NCI-H1436 treated with DMSO at 0.1 percent for 48 hours (cell line): ENCODE measurements around the gene VPS54.

Experiments
- DNase-seq: peaks from one replicate; lab custom pipeline; 2025; lab: John Stamatoyannopoulos, UW

VPS54 gene, protein sequence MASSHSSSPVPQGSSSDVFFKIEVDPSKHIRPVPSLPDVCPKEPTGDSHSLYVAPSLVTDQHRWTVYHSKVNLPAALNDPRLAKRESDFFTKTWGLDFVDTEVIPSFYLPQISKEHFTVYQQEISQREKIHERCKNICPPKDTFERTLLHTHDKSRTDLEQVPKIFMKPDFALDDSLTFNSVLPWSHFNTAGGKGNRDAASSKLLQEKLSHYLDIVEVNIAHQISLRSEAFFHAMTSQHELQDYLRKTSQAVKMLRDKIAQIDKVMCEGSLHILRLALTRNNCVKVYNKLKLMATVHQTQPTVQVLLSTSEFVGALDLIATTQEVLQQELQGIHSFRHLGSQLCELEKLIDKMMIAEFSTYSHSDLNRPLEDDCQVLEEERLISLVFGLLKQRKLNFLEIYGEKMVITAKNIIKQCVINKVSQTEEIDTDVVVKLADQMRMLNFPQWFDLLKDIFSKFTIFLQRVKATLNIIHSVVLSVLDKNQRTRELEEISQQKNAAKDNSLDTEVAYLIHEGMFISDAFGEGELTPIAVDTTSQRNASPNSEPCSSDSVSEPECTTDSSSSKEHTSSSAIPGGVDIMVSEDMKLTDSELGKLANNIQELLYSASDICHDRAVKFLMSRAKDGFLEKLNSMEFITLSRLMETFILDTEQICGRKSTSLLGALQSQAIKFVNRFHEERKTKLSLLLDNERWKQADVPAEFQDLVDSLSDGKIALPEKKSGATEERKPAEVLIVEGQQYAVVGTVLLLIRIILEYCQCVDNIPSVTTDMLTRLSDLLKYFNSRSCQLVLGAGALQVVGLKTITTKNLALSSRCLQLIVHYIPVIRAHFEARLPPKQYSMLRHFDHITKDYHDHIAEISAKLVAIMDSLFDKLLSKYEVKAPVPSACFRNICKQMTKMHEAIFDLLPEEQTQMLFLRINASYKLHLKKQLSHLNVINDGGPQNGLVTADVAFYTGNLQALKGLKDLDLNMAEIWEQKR

DNA sequence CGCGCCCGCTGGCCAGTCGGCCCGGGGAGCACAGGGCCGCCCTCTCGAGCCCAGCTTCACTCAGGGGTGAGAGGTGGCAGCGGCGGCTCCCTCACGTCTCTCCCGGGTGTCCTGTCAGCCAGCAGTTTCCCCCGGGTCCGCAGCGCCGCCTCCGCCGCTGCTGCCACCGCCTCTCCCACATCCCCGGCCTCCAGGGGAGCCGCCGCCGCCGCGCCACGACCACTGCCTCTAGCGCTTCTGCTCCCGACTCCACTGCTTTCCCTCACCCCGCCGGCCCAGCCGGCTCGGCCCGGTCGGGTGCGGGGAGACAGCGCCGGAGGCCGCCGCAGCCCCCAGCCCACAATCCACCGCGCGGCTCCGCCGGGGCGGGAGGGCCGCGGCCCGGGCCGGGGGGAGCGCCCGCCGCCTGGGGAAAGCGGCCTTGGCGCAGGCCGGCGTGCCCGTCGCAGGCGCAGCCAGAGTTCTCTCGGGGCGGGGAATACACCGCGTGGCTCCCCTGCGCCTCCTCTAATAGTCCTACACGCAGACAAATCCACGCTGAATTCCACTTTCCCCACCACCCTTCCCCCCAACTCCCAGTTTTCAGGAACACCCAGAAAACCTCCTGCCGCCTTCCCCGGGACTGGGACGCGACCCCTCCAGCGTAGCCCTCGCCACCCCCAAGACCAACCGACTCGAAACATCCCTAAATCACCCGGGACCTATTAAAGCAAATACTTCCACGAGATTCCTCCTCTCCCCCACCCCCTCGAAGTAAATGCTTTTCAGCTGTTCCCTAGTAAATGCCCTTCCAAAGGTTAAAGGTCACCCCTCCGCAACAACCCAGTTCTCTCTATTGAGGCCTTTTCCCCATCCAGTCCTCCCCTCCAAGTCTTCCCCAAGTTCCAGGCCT, at the start of gene VPS54:
VPS54 (minus strand) TSS at position 346 of the 892 bp plus-strand sequence. CDS start 35,429 bp downstream, outside the sequence.
- DNase-seq = no peak

DNA sequence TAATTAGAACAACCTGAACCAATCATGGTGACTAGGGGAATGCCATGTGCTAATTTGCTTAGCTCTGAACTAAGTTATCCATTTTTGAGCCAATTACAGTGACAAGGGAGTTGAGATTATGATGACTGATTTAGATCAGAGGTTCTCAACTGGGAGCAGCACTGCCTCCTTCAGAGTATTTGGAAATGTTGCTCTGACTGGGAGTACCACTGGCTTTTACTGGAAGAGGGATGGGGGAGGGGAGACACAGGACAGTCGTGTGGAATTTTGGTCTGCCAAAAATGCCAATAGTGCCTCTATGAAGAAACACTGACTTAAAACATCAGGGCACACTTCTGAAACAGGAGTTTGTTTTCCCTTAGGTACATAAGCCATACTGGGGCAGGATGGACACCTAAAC, 48.1 kb upstream of the VPS54 start:
- DNase-seq = no peak

DNA sequence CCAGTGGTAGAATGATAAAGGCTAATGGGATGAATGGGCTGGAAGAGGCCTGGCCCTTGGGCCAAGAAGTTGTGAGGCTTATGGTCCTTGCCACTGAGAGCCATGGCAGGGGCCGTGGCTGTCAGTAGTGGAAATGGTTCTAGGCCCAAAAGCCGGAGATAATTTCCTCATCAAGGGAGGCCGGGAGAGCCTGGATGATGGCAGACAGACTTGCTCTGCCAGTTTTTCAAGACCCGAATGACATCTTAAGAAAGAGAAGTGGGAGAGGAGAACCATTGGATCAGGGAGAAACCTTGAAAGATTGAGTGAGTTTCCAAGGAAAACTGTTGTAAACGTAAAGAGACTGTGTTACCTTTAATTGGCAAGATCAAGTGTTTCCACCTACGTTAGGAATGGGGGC, 46.3 kb upstream of the VPS54 start:
- DNase-seq = no peak

DNA sequence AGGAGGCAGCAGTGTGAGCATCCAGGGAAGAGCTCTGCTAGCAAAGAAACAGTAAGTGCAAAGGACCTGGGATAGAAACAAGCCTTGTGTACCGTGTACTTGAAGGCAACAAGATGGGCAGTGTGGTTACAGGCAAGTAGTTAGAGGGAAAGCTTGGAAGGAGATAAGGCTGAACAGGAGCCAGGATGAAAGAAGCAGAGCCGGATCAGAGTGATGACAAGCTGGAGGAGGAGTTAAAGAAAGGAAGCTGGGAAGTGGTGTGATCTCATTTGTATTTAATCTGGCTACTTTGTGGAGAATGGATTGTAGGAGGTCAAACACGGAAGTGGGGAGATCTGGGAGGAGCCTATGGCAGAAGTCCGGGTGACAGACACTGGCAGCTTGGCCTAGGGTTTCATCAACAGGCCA, 44.7 kb upstream of the VPS54 start:
- no peak for DNase-seq

DNA sequence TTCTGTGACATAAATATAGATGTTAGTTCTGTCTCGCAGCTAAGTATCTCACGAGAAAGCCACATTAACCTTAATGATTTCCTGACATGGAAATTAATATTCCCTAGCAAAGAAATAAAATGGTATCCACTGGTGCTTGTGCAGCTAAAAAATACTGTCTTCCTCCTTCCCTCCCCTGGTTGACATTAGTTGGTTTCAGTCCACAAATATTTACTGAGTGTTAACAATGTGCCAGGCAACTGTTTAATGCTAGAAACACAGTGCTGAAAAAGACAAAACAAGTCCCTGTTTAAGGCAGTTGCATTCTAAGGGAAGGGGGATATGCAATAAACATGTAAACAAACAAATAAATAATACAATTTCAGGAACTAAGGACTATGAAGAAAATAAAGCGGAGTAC, 44.2 kb upstream of the VPS54 start:
- no peak for DNase-seq

DNA sequence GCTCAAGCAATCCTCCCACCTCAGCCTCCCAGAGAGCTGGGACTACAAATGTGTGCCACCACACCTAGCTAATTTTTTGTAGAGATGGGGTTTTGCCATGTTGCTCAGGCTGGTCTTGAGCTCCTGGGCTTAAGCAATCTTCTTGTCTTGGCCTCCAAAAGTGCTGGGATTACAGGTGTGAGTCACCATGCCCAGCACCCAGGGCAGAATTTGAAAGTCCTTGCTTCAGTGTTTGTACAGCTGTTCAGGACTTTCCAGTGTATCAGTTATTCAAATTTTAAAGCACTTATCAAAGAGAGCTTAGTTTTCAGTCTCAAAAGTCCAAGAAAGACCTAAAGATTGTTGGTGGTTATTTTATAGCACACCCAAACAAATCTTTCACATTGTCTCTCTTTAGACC, 43.6 kb upstream of the VPS54 start:
- no peak for DNase-seq

DNA sequence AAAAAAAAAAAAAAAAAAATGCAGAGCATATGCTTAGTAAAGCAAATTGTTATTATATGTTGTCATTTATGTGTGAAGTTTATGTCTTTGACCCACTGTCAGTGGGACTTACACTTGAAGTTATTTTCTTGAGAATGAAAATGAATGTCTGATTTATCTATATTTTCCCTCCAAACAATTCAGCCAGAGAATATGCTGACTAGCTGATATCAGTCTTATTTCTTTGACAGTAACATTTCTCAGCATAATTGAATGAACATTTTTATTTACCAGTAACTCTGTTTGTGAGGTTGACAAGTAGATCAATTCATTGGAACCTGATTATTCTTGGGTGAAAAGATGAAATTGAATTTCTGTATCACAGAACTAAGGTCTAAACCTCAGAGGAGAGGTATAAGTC, 40.0 kb upstream of the VPS54 start:
- no peak for DNase-seq

DNA sequence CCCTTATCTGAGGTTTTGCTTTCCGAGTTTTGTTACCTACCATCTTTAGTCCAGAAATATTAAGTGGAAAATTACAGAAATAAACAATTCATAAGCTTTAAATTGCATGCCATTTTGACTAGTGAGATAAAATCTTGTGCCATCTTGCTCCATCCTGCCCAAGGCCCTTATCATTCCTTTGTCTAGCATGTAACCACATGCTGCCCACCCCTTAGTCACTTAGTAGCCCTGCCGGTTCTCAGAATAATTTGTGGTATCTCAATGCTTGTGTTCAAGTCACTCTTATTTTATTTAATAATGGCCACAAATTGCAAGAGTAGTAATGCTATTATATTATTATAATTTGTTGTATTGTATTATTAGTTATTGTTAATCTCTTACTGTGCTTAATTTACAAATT, 36.8 kb upstream of the VPS54 start:
- DNase-seq = no peak

DNA sequence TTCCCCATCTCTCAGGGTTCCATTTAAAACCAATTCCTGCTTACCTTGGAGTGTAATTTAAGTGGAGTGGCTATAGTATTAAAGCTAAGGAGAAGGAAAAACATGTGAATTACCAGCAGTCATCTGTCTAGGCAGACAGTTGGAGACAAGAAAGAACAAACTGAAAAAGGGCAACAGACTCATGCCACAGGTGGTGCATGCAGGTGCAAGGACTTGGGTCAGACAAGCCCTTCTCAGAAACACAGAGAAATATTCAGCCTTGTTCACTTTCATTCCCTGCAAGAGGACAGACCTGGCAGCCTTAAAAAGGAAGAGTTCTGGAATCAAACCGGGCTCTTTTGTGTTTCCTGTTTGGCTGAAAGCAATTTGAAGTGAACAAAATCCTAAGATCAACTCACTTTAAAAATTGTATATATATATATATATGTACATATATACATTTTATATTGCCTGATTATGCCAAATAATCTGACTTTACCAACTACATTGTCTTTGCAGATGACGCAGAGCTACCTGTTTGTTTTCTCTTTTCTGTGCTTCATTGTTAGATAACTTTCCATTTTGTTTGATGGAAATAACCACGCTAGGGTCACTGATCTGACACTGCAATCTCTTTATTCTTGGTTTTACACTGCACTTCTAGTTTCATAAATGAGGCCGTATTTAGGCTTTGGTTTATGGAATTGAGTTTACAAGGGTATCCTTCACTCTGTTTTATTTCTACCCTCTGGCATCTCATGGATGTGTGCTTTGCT, 35.1 kb upstream of the VPS54 start:
- no peak for DNase-seq

DNA sequence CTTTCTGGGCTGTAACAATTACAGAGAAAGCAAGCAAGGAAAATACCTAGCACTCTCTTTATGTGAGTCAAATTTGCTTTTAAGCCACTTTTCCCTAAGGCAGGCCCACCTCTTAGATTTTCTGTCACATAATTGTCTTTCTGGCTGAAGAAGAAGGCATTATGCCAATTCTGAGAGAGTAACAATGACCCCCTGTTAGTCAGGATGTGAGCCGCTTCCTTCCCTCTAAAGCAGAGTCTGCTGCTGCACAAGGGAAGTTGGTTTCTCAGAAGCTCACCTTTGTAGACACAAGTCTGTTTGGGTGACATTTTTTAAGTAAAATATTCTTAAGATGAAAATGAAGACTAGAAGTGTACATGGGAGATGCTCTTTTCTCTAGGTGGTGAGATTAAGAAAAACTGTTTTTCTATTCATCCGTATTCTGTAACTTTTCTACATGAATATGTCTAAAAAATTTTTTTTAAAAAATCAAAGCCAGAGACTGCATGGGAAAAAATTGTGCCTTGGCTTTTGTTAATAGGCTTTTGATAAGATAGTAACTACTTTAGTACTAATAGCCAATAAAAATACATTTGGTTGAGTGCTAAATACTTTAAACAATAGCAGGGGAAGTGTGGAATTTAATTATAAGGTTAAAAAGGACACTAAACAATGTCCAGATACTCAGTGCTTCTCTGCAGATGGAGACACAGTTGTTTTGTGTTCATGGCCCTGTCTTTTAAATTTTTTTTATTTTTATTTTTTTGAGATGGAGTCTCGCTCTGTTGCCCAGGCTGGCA, 33.4 kb upstream of the VPS54 start:
- no peak for DNase-seq

DNA sequence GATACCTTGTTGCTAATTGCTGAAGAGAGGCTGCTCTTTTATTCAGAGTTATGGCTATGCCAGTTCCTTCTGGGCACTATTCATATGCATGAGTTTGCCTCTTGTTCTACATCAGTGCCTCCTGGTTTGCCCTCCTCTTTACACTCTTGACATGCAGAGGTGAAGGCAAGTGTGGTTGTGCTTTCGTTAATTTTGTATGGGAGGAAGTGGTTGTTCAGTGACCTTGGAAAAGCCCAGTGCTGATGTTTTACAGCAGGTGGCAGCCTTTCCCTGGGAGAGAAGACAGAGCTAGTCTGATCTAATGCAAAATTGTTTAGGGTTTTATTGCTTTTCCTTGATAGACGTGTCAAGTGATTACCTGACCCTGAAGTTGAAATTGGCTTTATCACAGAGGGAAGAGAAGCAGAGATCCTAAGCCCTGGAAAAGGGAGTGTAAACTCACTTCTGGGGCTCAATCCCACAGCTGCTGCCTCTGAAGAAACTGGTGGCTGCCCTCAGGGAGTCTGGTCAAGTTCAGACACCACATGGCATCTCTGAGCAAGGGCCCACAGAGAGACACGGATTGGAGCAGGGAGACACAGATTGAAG, 30.5 kb upstream of the VPS54 start:
- DNase-seq = peak; percentile 16

DNA sequence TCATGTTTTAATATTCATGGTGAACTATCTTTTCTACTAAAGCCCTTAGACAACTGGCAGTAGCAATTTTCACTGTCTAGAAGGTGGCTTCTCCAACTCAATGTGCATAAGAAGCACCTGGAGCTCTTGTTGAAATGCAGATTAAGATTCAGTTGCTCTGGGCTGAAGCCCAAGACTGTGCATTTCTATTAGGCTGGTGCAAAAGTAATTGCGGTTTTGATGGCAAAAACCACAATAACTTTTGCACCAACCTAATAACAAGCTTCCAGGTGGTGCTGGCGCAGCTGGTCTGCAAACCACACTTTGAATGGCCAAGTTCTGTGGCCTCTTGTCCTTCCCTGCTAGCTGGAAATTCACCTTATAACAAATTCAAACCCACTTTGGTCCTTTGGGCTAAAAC, 26.7 kb upstream of the VPS54 start:
- DNase-seq = no peak

DNA sequence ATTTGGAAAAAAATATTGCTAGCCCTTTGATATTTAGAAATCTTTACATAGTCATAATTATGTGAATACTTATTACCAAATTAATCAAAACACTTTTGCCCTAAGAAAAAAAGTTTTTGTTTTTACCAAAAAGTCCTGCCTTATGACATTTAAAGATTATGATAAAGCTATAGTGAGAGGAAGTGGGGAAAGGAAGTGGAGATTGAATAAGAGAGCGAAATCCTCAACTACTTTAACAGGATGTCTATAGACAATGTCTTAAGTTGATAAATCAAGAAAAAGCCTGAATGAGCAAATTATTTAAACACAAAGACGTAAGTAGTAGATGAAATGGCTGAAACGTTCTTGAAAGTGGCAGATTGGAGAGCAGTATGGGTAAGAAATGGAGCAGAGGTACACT, 20.9 kb upstream of the VPS54 start:
- DNase-seq = no peak

DNA sequence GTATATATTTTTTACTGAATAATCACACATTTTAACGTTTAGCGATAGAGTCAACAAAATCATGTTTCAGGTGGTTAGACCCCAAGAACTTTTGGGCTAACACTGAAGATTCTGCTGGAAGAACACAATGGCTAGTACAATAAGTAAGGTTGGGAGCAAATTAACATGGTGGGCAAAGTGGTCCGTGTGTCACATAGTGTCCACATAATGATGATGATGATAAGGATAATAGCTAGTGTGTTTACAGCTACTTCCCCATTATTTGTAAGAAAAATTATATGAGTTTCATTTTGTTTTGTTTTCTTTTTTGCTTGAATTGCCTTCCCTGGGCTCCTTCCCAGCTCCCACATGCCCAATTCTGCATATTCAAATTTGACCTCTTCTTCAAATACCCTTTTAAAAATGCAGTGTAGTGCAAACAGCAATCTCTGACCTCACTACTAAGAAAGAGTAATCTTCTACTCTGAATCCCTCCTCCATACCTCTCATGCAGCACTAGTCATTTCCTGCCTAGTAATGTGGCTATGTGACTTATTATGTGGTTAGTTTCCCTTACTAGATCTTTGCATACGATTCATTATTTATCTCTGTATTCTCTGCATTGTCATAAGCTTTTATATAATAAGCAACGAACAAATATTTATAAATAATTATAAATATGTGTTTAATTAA, 16.9 kb upstream of the VPS54 start:
- DNase-seq = peak; percentile 26

DNA sequence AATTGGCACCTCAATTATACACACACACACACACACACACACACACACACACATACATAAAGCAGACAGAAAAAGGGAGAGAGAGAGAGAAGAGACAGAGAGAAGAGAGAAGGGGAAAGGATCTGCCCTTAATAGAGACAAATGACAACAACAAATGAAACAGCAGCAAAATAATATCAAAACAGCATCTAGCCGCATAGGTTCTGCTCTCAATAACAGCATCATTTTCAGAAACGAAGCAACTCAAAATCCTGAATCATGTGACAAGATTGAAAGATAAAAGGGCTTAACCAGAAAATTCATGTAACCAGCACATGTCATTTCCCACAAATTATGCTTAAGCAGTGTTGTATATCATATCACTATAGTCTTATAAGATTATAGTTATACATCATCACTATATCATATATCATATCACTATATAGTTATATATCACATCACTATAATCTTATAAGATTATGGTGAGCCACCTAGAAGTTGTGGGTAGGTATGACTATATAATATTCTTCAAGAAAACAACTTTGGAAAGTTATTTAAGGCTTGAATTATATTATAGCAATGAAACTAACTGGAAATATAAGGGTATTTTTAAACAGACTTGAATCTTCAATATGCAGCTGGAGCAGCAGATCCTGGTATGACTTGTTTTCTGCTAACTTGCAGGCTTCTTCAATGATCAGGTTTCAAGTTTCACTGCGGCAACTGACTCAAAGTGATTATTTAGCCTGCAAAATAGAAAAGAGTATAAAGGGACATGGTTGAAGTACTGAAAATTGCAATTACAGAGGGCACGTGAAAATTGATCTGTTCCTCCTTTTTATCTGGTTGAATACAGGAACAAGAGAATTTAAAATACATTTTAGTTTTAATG, 16.1 kb upstream of the VPS54 start:
- peak; percentile 48 for DNase-seq

DNA sequence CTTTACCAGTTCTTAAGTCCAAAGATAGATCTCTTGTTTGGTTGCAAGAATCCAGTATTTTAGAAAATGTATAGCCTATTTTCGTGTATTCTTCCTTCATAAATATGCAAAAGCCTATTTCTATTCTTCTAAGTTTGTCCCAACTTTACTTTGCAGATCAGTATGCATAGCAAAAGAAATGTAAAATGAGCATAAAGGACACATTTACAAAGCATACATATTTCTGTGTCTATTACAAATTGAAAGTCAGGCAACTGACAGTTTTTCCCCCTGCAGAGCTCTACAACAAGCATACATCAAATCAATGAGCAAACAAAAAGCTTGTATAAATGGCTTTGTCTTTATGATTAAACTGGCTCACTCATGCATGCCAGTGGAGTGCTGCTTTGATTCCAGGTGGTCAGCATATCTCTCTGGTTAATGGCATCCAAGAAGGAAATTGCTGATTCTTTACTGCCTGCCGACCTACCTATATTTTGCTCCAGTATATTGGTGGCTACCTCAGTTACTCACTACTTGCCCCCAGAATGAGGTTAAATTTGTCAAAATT, 10.0 kb upstream of the VPS54 start:
- no peak for DNase-seq

DNA sequence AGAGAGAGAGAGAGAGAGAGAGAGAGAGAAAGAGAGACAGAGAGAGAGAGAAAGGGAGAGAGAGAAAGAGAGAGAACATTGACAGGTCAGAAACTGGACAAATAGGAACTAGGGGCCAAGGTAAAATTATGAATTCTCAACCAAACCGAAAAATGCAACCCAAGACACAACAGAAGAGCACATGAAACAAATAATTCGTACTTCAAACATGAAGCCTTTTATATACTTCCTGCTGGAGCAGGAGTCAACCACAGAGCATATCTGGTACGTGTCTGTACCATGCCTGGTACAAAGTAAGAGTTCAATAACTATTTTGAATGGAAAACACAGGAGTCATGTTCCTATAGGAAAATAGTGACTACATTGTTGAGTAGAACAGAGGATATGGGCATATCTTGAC, 6.5 kb upstream of the VPS54 start:
- no peak for DNase-seq

DNA sequence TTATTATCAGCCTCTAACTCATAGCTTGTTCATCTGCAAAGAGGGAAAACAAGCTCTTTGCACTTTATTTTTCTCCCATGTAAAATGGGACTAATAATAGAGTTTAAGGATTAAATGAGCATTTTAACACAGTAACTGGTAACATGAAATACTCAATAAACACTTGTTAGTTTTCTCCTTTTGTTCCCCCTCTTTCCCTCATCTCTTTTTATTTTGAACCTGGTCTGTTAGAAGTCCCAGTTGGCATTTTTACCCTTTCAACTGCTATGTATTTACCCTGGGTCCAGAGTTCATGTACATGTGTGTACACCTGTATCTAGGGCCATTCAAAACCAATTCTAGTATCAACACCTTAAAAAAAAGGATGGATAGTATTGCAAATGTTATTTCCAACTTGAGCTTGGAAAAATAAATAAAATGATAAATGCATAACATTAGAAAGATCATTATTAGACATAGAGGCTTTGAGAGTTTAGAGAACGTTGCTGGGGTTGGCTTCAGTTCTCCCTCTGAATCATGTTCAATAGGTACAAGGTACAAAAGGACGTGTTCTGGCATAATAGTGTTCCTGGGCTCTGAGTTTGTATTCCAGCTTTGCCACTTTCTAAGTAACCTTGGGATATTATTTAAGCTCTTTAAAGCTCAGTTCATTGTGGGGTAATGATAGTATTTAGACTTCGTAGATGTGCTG, 5.2 kb upstream of the VPS54 start:
- no peak for DNase-seq
